Stimulated activated naive CD4-positive, alpha-beta T cell treated with Interleukin-2 at 50 U/mL for 16 hours (primary cell): ENCODE results near the gene BPIFB2.

Experiments
- DNase-seq: peaks from one replicate; lab custom pipeline; 2025; lab: John Stamatoyannopoulos, UW

Gene BPIFB2

GRCh38 chr20:33070111-33071053 is 62.9 kb downstream of the BPIFB2 start:
- DNase-seq: no peak

- DNase-seq: no peak
Observed at GRCh38 chr20:33071198-33071597, 63.7 kb downstream of the BPIFB2 start.

- no peak for DNase-seq
Observed at GRCh38 chr20:33072362-33072761, 64.9 kb downstream of the BPIFB2 start.

- DNase-seq: no peak
Observed at GRCh38 chr20:33072813-33073212, 65.3 kb downstream of the BPIFB2 start.
